Spleen (tissue), 11 donors: ENCODE data around the gene CISH. TPM values are rescaled to one million over a fixed set of nuclear protein-coding genes. Genes with fewer than 3 reads are reported as not detected.

ENCODE experiments used
- DNase-seq: peaks from one replicate; pipeline ENCODE4 v3.0.0-alpha.2; 2020
- H3K27ac ChIP-seq, 8 donors: fragments of 200-600 bp; sonication (generic) in 7 of 8; 1 replicate in 4 of 8; 2 replicates in 4 of 8; pipeline versions ENCODE4 v1.5.0 to v1.8.0; 2016 to 2021; ENCODE audit warnings: inconsistent platforms in 4 of 8, mild to moderate bottlenecking in 4 of 8, moderate library complexity in 1 of 8
- H3K27me3 ChIP-seq, 7 donors: fragments of 200-600 bp; sonication (generic) in 6 of 7; replicated peaks in 1 of 7; 1 replicate in 4 of 7; 2 replicates in 3 of 7; pipeline versions ENCODE4 v1.5.0 to v1.8.0; 2016 to 2021; ENCODE audit warnings: inconsistent platforms in 3 of 7, mild to moderate bottlenecking in 1 of 7
- H3K36me3 ChIP-seq, 6 donors: fragments of 200-600 bp; sonication (generic) in 5 of 6; 1 replicate in 4 of 6; 2 replicates in 2 of 6; pipeline versions ENCODE4 v1.5.0 to v1.8.0; 2016 to 2021; ENCODE audit warnings: inconsistent platforms in 2 of 6
- H3K4me1 ChIP-seq, 6 donors: fragments of 200-600 bp; sonication (generic) in 5 of 6; 1 replicate in 3 of 6; 2 replicates in 3 of 6; pipeline versions ENCODE4 v1.5.0 to v1.8.0; 2016 to 2021; ENCODE audit warnings: inconsistent platforms in 3 of 6
- H3K4me3 ChIP-seq, 8 donors: fragments of 200-600 bp; sonication (generic) in 7 of 8; 1 replicate in 4 of 8; 2 replicates in 4 of 8; pipeline versions ENCODE4 v1.5.0 to v1.8.0; 2016 to 2021; ENCODE audit warnings: inconsistent platforms in 4 of 8, mild to moderate bottlenecking in 4 of 8, moderate library complexity in 2 of 8
- H3K9me3 ChIP-seq, 8 donors: fragments of 200-600 bp; sonication (generic) in 7 of 8; 1 replicate in 4 of 8; 2 replicates in 4 of 8; pipeline versions ENCODE4 v1.5.0 to v1.8.0; 2016 to 2021; ENCODE audit warnings: inconsistent platforms in 4 of 8
- CTCF ChIP-seq, 11 experiments: fragments of 200-600 bp in 7 of 11; fragments of 450-650 bp in 4 of 11; sonication (generic) in 4 of 11; IDR thresholded peaks in 8 of 11; conservative IDR thresholded peaks in 3 of 11; 1 replicate in 7 of 11; 2 replicates in 4 of 11; pipeline versions ENCODE4 v1.4.0 to v1.8.0; 2016 to 2021; ENCODE audit warnings: antibody characterized with exemption in 11 of 11, inconsistent platforms in 4 of 11, mild to moderate bottlenecking in 1 of 11
- POLR2A ChIP-seq, 3 donors: fragments of 450-650 bp; IDR thresholded peaks; one replicate each; pipeline ENCODE4 v1.5.1; 2017; ENCODE audit warnings: antibody characterized with exemption in 3 of 3, mild to moderate bottlenecking in 1 of 3
- POLR2AphosphoS5 ChIP-seq, 3 donors: sonication (generic); formaldehyde crosslinking; IDR thresholded peaks; one replicate each; pipeline ENCODE4 v1.5.1; 2017; ENCODE audit warnings: antibody characterized with exemption in 3 of 3
- WGBS, 5 donors: extraction: QIAGEN DNeasy Blood & Tissue Kit in 3 of 5; methylation state at CpG; one replicate each; pipeline versions ENCODE4 v1.1.5 to v1.1.7; 2013 to 2018; 5-methylcytosine and 5-hydroxymethylcytosine counted together
- intact Hi-C: fragments of 100-400 bp; cut with DNase I; formaldehyde crosslinking; loops from one replicate; pipeline ENCODE4 v1.15.0; 2023; ENCODE audit warnings: low total_unique reads
- polyA plus RNA-seq, 3 donors: library from polyadenylated mRNA; stranded (reverse); fragments of 200-250 nt; gene quantifications; one replicate each; pipeline ENCODE4 v1.2.1, GENCODE V29; 2013
- total RNA-seq, 7 donors: library from RNA; depleted of rRNA in 3 of 7; stranded (reverse); fragments of >200 nt in 3 of 7; fragmentation: NEBNext Ultra II Directional in 4 of 7; extraction: Animal tissue kit (Norgen Biotek cat#: 25700) in 4 of 7; gene quantifications; one replicate each; pipeline versions ENCODE4 v1.1.0 to v1.2.1, GENCODE V29; 2016 to 2021
- donor health status: healthy with polysubstance abuse.
- donor health status: DM: no; HTN: no; CAD: no; lungs with moderate emphysema.
- donor health status: DM: no; HTN: no; CAD: no.
- donor health status: Bipolar disorder and iron deficiency.
- donor health status: healthy.
- donor health status: DM: no; HTN: no; CAD: no.
- donor health status: DM: yes; HTN: yes; CAD: no.

CISH gene
- total and polyA plus RNA-seq, 10 donors: 2.9 to 23.6 (median 11.0) TPM

DNA sequence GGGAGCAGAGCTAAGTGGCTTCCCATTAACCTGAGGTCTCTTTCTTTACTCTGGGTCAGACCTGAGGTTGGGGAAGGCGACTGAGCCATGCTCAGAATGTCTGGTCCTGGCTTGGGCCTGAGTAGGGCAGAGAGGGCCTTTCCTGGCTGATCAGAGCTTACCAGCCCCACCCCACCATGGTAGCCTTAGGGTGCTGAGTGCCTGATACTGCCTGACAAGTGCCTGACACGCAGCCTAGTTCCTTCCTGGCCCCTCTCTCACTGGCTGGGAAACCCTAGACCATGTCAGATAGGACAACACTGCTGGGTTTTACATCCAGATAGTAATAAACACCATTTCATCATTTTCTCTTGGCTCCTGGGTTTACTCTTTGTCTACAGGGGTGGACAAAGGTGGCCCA, 37.4 kb upstream of the CISH start:
- intact Hi-C loops: no loop called here
- WGBS, 5 donors: 56 to 100% (median 85%) methylated on average over 1 to 2 of the region's 2 CpGs
- TF ChIP-seq CTCF (IDR thresholded peaks at IDR 0.05 in 8 of 11, conservative IDR thresholded peaks at IDR 0.05 in 3 of 11) (no peak), POLR2A (IDR thresholded peaks at IDR 0.05) (no peak), POLR2AphosphoS5 (IDR thresholded peaks at IDR 0.05) (no peak)

GRCh38 chr3:50648313-50648712, 36.7 kb upstream of the CISH start:
- Histone ChIP-seq H3K4me1 (no peaks in the 10 kb centered on the region), H3K36me3 (peaks cover 0 to 72% (median 56%) of the 10 kb centered on the region in 6 donors), H3K27ac (no peak overlapping the region), H3K4me3 (no peak overlapping the region), H3K27me3 (no peaks in the 10 kb centered on the region), H3K9me3 (no peaks in the 10 kb centered on the region)
- no peak for TF ChIP-seq CTCF (IDR thresholded peaks at IDR 0.05 in 8 of 11, conservative IDR thresholded peaks at IDR 0.05 in 3 of 11)
- TF ChIP-seq POLR2AphosphoS5 (IDR thresholded peaks at IDR 0.05): peak in 1 of 3 donors; percentile 39
- 64 to 79% (median 72%) methylated on average over 5 to 6 of the region's 6 CpGs for WGBS, 5 donors
- intact Hi-C loops: no loop called here
- DNase-seq: no peak

More for the DNA sequence above, 37.4 kb upstream of the CISH start:
- Histone ChIP-seq H3K36me3 (peaks cover 0 to 66% (median 50%) of the 10 kb centered on the region in 6 donors), H3K27ac (no peak overlapping the region), H3K9me3 (no peaks in the 10 kb centered on the region), H3K27me3 (no peaks in the 10 kb centered on the region), H3K4me1 (no peaks in the 10 kb centered on the region), H3K4me3 (no peak overlapping the region)
- no peak for DNase-seq

GRCh38 chr3:50645378-50645777, 33.8 kb upstream of the CISH start:
- TF ChIP-seq POLR2A (IDR thresholded peaks at IDR 0.05): no peak
- TF ChIP-seq POLR2AphosphoS5 (IDR thresholded peaks at IDR 0.05): no peak
- TF ChIP-seq CTCF (IDR thresholded peaks at IDR 0.05 in 8 of 11, conservative IDR thresholded peaks at IDR 0.05 in 3 of 11): no peak
- no peak overlapping the region for H3K4me3 ChIP-seq
- H3K4me1 ChIP-seq: no peaks in the 10 kb centered on the region
- H3K9me3 ChIP-seq: no peaks in the 10 kb centered on the region
- no peak for DNase-seq
- 88 to 100% (median 96%) methylated on average over 2 of the region's 2 CpGs for WGBS, 5 donors
- no peak overlapping the region for H3K27ac ChIP-seq
- intact Hi-C loops: no loop called here
- no peaks in the 10 kb centered on the region for H3K27me3 ChIP-seq
- peaks cover 0 to 100% (median 82%) of the 10 kb centered on the region in 6 donors for H3K36me3 ChIP-seq

GRCh38 chr3:50644561-50644960, 33.0 kb upstream of the CISH start:
- Histone ChIP-seq H3K9me3 (no peaks in the 10 kb centered on the region), H3K27ac (no peak overlapping the region), H3K36me3 (peaks cover 0 to 100% (median 85%) of the 10 kb centered on the region in 6 donors), H3K27me3 (no peaks in the 10 kb centered on the region), H3K4me1 (no peaks in the 10 kb centered on the region), H3K4me3 (no peak overlapping the region)
- no peak for TF ChIP-seq POLR2AphosphoS5 (IDR thresholded peaks at IDR 0.05)
- TF ChIP-seq POLR2A (IDR thresholded peaks at IDR 0.05): no peak
- TF ChIP-seq CTCF (IDR thresholded peaks at IDR 0.05 in 8 of 11, conservative IDR thresholded peaks at IDR 0.05 in 3 of 11): no peak
- no peak for DNase-seq
- WGBS, 5 donors: 79 to 87% (median 82%) methylated on average over 7 of the region's 7 CpGs
- intact Hi-C loops: no loop called here
